GM12864 (cell line): ENCODE data around the gene NUAK1.

Experiments used
- DNase-seq: peaks from one replicate; pipeline ENCODE4 v3.0.0-alpha.2; 2011; ENCODE audit warnings: low read depth
- H3K4me3 ChIP-seq: 2 replicates; pipeline ENCODE4 v1.5.1; 2011; ENCODE audit warnings: mild to moderate bottlenecking, low read depth, low read length, control low read depth
- CTCF ChIP-seq: IDR thresholded peaks from 2 replicates; pipeline ENCODE4 v1.5.1; 2011; ENCODE audit warnings: low read depth, mild to moderate bottlenecking, moderate library complexity, low read length, control low read depth, inconsistent platforms; ENCODE audit errors: missing control alignments

The NUAK1 gene

GRCh38 chr12:106045251-106045674 lies 93.5 kb downstream of the NUAK1 start:
- no peak overlapping the region for H3K4me3 ChIP-seq
- DNase-seq: no peak
- no peak for TF ChIP-seq CTCF

- DNase-seq: no peak
- no peak for TF ChIP-seq CTCF
- H3K4me3 ChIP-seq: no peak overlapping the region
These were observed 94.0 kb downstream of the NUAK1 start for GRCh38 chr12:106044773-106045172.

GRCh38 chr12:106042037-106042436 lies 96.7 kb downstream of the NUAK1 start:
- H3K4me3 ChIP-seq: no peak overlapping the region
- DNase-seq: no peak
- TF ChIP-seq CTCF: no peak

- no peak for TF ChIP-seq CTCF
- H3K4me3 ChIP-seq: no peak overlapping the region
- no peak for DNase-seq
These were observed 98.2 kb downstream of the NUAK1 start for GRCh38 chr12:106040521-106040920.

- no peak for DNase-seq
- H3K4me3 ChIP-seq: no peak overlapping the region
- no peak for TF ChIP-seq CTCF
These were observed 98.9 kb downstream of the NUAK1 start for GRCh38 chr12:106039646-106040404.

GRCh38 chr12:106039242-106039641 lies 99.5 kb downstream of the NUAK1 start:
- no peak overlapping the region for H3K4me3 ChIP-seq
- TF ChIP-seq CTCF: no peak
- DNase-seq: no peak
